Esophagus squamous epithelium (tissue), 5 donors: Measurements from ENCODE around the gene TTC3. TPM values are rescaled to one million over a fixed set of nuclear protein-coding genes. Genes with fewer than 3 reads are reported as not detected.
A peak's percentile ranks its signal among the peaks of the same experiment; 100 is the strongest.

Experiments
- DNase-seq: peaks from one replicate; lab custom pipeline; 2025; lab: John Stamatoyannopoulos, UW
- H3K27ac ChIP-seq, 4 donors: fragments of 200-600 bp; sonication (generic); one replicate each; pipeline ENCODE4 v1.5.1; 2016 to 2019; ENCODE audit warnings: mild to moderate bottlenecking in 1 of 4
- H3K27me3 ChIP-seq, 4 donors: fragments of 200-600 bp; sonication (generic); 1 replicate in 3 of 4; 2 replicates in 1 of 4; pipeline versions ENCODE4 v1.5.1 to v1.6.0; 2017 to 2021; ENCODE audit warnings: antibody characterized with exemption in 1 of 4
- H3K36me3 ChIP-seq, 3 donors: fragments of 200-600 bp; sonication (generic); one replicate each; pipeline ENCODE4 v1.5.1; 2016 to 2019
- H3K4me1 ChIP-seq, 3 donors: fragments of 200-600 bp; sonication (generic); one replicate each; pipeline ENCODE4 v1.5.1; 2017 to 2019
- H3K4me3 ChIP-seq, 4 donors: fragments of 200-600 bp; sonication (generic); 1 replicate in 3 of 4; 2 replicates in 1 of 4; pipeline ENCODE4 v1.5.1; 2016 to 2019; ENCODE audit warnings: mild to moderate bottlenecking in 2 of 4, moderate library complexity in 1 of 4
- H3K9me3 ChIP-seq, 3 donors: fragments of 200-600 bp; sonication (generic); one replicate each; pipeline ENCODE4 v1.5.1; 2016 to 2019
- POLR2A ChIP-seq, 4 donors: fragments of 450-650 bp; IDR thresholded peaks; one replicate each; pipeline ENCODE4 v1.6.1; 2017; ENCODE audit warnings: antibody characterized with exemption in 4 of 4, mild to moderate bottlenecking in 4 of 4, moderate library complexity in 3 of 4
- WGBS, 2 donors: methylation state at CpG; one replicate each; pipeline ENCODE4 v1.1.5; 2018; 5-methylcytosine and 5-hydroxymethylcytosine counted together
- intact Hi-C: fragments of 100-400 bp; cut with DNase I; formaldehyde crosslinking; loops from one replicate; pipeline ENCODE4 v1.15.0; 2022
- total RNA-seq, 4 donors: library from RNA; depleted of rRNA; stranded (reverse); fragments of >200 nt; gene quantifications; one replicate each; pipeline ENCODE4 v1.1.0, GENCODE V29; 2016
- TF ChIP-seq, protein P1 (sequence below), 6 experiments: fragments of 450-650 bp in 4 of 6; fragments of 200-600 bp in 2 of 6; sonication (generic) in 2 of 6; IDR thresholded peaks; one replicate each; pipeline ENCODE4 v1.5.1; 2016 to 2019; ENCODE audit warnings: antibody characterized with exemption in 6 of 6, mild to moderate bottlenecking in 4 of 6, moderate library complexity in 4 of 6
- donor health status: DM: yes; HTN: yes; CAD: no.

Gene TTC3
- total RNA-seq, 4 donors from 2014 or later, result 41.2 to 80.1 (median 64.1) TPM

- H3K4me3 ChIP-seq, result no peak overlapping the region
- TF ChIP-seq, protein P1, sequence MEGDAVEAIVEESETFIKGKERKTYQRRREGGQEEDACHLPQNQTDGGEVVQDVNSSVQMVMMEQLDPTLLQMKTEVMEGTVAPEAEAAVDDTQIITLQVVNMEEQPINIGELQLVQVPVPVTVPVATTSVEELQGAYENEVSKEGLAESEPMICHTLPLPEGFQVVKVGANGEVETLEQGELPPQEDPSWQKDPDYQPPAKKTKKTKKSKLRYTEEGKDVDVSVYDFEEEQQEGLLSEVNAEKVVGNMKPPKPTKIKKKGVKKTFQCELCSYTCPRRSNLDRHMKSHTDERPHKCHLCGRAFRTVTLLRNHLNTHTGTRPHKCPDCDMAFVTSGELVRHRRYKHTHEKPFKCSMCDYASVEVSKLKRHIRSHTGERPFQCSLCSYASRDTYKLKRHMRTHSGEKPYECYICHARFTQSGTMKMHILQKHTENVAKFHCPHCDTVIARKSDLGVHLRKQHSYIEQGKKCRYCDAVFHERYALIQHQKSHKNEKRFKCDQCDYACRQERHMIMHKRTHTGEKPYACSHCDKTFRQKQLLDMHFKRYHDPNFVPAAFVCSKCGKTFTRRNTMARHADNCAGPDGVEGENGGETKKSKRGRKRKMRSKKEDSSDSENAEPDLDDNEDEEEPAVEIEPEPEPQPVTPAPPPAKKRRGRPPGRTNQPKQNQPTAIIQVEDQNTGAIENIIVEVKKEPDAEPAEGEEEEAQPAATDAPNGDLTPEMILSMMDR (IDR thresholded peaks at IDR 0.05), result peak in 2 of 6 experiments; percentile 30 to 31
- TF ChIP-seq POLR2A (IDR thresholded peaks at IDR 0.05), result no peak
- no peaks in the 10 kb centered on the region for H3K36me3 ChIP-seq
- intact Hi-C loops, result no loop called here
- 87 to 92% methylated on average over 6 of the region's 6 CpGs for WGBS, 2 donors
- no peaks in the 10 kb centered on the region for H3K27me3 ChIP-seq
- peaks cover 0 to 28% (median 0%) of the 10 kb centered on the region in 3 donors for H3K4me1 ChIP-seq
- no peak for DNase-seq
- H3K9me3 ChIP-seq, result no peaks in the 10 kb centered on the region
- no peak overlapping the region for H3K27ac ChIP-seq
These were observed 6.3 kb downstream of the TTC3 start for GRCh38 chr21:37079211-37079824.

DNA sequence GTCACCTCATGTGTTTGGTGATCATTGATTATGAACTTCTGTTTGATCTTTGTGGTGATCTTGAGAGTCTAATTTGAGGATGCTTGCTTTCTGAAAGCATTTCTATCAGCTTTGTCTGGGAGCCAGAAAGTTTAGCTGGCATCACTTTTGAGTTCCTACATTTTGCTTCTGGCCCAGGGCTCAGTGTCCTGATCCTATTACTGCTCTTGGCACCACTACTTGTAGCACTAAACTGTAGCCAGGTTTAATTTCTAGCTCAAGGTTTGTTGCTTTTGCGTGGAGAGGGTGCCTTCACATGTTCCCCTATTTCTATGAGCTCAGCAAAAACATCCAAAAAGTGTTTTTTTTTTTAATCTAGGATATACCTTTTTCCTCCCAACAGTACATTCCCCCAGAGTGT is 9.3 kb downstream of the TTC3 start:
- WGBS, 2 donors, result 45 to 89% methylated on average over 1 of the region's 1 CpG
- H3K4me1 ChIP-seq, result peaks cover 0 to 19% (median 0%) of the 10 kb centered on the region in 3 donors
- H3K36me3 ChIP-seq, result no peaks in the 10 kb centered on the region
- H3K27ac ChIP-seq, result no peak overlapping the region
- H3K4me3 ChIP-seq, result no peak overlapping the region
- no peaks in the 10 kb centered on the region for H3K27me3 ChIP-seq
- no peak for DNase-seq
- TF ChIP-seq, protein P1 (IDR thresholded peaks at IDR 0.05), result no peak
- no peaks in the 10 kb centered on the region for H3K9me3 ChIP-seq
- intact Hi-C loops, result no loop called here

DNA sequence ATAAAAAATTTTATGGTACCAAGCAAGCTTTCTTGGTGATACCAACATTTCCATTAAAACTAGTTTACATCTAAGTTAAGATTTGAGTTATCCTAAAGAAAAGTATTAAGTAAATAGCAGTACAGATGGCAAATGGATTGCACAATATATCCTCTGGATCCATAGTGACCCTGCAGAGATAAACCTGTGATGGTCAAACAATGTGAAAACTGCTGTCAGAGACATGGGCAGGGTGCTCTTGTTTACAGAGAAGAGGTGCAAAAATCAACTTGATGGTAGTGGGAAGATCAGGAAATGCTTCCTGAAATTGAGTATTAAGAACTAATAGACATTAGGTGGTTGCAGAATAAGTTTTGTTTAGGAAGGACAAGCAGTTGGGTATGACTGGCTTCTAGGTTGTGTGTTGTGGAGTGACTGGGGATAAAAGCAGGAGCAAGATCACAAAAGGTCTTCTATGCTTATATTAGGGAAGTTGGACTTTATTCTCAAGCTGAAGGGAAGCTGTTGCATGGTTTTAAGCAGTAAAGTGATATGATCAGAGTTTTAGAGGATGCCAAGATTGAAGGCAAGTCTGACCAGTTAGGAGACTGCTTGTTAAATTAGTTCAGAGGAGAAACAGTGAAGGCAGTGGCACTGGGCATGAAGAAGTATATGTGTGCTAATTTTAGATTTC is 9.9 kb downstream of the TTC3 start:
- Histone ChIP-seq H3K9me3 (no peaks in the 10 kb centered on the region), H3K4me1 (peaks cover 0 to 19% (median 0%) of the 10 kb centered on the region in 3 donors), H3K4me3 (no peak overlapping the region), H3K27ac (no peak overlapping the region), H3K27me3 (no peaks in the 10 kb centered on the region), H3K36me3 (peaks cover 0 to 2% (median 0%) of the 10 kb centered on the region in 3 donors)
- intact Hi-C loops, result no loop called here
- DNase-seq, result no peak
- no peak for TF ChIP-seq POLR2A (IDR thresholded peaks at IDR 0.05)
- TF ChIP-seq, protein P1 (IDR thresholded peaks at IDR 0.05), result no peak

DNA sequence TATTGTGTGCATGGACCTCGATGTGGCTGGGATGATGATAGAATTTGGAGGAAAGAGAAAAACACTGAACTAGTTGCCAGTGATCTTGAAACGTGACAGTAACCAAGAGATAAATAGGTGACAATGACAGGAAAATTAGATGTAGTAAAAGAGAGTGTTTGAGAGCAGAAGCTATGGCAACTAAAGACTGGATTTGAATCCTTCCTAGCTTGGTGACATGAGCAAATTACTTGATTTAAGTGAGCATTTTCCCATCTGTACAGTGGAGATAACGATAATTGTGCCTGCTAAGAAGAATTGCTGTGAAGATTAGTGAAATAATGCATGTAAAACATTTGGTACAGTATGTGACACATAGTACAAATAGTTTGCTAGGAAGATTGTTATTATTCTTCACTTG is 12.7 kb downstream of the TTC3 start:
- H3K36me3 ChIP-seq, result peaks cover 0 to 24% (median 0%) of the 10 kb centered on the region in 3 donors
- peaks cover 0 to 19% (median 0%) of the 10 kb centered on the region in 3 donors for H3K4me1 ChIP-seq
- H3K9me3 ChIP-seq, result no peaks in the 10 kb centered on the region
- H3K27me3 ChIP-seq, result no peaks in the 10 kb centered on the region
- DNase-seq, result no peak
- TF ChIP-seq POLR2A (IDR thresholded peaks at IDR 0.05), result no peak
- TF ChIP-seq, protein P1 (IDR thresholded peaks at IDR 0.05), result no peak
- H3K27ac ChIP-seq, result no peak overlapping the region
- intact Hi-C loops, result no loop called here
- no peak overlapping the region for H3K4me3 ChIP-seq
- 72 to 82% methylated on average over 3 of the region's 3 CpGs for WGBS, 2 donors

DNA sequence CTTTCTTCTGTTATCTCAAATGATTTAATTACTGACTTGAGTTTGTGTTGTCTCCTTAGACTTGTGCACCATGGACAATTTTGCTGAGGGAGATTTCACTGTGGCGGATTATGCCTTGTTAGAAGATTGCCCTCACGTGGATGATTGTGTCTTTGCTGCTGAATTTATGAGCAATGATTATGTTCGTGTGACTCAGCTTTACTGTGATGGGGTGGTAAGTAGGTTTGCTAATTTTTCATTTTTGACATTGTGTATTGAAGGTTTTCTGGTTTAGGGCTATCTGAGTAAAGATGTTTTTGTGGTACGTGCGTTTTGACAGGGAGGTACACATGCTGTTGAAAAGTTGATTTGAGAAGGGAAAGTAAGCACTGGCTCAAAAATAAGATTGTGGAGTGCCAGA is 14.1 kb downstream of the TTC3 start:
- Histone ChIP-seq H3K27ac (no peak overlapping the region), H3K36me3 (peaks cover 0 to 32% (median 0%) of the 10 kb centered on the region in 3 donors), H3K4me1 (peaks cover 0 to 19% (median 0%) of the 10 kb centered on the region in 3 donors), H3K4me3 (no peak overlapping the region), H3K27me3 (no peaks in the 10 kb centered on the region), H3K9me3 (no peaks in the 10 kb centered on the region)
- DNase-seq, result no peak
- WGBS, 2 donors, result 40 to 47% methylated on average over 5 of the region's 5 CpGs
- intact Hi-C loops, result no loop called here
- TF ChIP-seq POLR2A (IDR thresholded peaks at IDR 0.05), result no peak
- TF ChIP-seq, protein P1 (IDR thresholded peaks at IDR 0.05), result peak in 4 of 6 experiments; percentile 14 to 50 (median 28)
